ENCODE results near the gene ZNF423. TPM values are rescaled to one million over a fixed set of nuclear protein-coding genes. Genes with fewer than 3 reads are reported as not detected.
A peak's percentile ranks its signal among the peaks of the same experiment; 100 is the strongest.

ZNF423 gene
- total RNA-seq, 4 donors from 2014 or later, result 0.72 to 5.9 (median 1.1) TPM

DNA sequence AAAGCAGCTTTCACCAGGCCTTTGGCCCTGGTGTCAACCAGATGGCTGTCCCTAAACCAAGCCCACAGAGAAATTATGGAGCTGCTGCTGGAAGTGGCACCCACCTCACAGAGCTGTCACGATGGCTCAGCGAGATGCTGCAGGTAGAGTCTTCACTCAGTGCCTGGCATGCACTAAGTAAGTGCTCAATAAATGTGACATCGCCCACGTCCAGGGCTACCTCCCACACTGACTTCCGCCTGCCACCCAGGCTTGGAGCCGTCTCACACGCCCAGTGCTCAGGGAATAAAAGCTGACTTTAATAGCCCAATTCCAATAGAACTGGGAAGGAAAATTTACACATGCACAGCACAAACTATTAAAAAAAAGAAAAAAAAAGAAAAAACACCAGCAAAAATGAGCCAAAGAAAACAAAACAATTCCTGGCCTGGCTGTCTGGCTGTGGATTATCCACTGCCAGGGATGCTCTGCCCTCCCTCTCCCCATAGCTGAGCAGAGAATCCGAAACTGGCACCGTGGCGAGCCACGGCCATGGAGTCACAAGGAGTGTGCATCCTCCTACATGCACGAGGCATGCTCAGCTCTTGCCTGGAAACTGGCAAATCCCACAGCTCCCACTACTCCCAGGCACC lies 68.9 kb downstream of the ZNF423 start:
- Histone ChIP-seq H3K27me3 (no peaks in the 10 kb centered on the region), H3K27ac (peak overlapping the region in 1 of 4 donors; percentile 63), H3K9me3 (no peaks in the 10 kb centered on the region), H3K4me1 (peaks cover 0 to 19% (median 0%) of the 10 kb centered on the region in 3 donors), H3K36me3 (no peaks in the 10 kb centered on the region), H3K4me3 (no peak overlapping the region)
- 70 to 84% methylated on average over 10 to 12 of the region's 12 CpGs for WGBS, 2 donors
- no peak for TF ChIP-seq POLR2A (IDR thresholded peaks at IDR 0.05)
- TF ChIP-seq, protein P1, sequence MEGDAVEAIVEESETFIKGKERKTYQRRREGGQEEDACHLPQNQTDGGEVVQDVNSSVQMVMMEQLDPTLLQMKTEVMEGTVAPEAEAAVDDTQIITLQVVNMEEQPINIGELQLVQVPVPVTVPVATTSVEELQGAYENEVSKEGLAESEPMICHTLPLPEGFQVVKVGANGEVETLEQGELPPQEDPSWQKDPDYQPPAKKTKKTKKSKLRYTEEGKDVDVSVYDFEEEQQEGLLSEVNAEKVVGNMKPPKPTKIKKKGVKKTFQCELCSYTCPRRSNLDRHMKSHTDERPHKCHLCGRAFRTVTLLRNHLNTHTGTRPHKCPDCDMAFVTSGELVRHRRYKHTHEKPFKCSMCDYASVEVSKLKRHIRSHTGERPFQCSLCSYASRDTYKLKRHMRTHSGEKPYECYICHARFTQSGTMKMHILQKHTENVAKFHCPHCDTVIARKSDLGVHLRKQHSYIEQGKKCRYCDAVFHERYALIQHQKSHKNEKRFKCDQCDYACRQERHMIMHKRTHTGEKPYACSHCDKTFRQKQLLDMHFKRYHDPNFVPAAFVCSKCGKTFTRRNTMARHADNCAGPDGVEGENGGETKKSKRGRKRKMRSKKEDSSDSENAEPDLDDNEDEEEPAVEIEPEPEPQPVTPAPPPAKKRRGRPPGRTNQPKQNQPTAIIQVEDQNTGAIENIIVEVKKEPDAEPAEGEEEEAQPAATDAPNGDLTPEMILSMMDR (IDR thresholded peaks at IDR 0.05), result no peak
- intact Hi-C loops (cut with DNase I), result no loop called here
- no peak for DNase-seq

GRCh38 chr16:49785970-49786369 lies 69.9 kb downstream of the ZNF423 start:
- TF ChIP-seq POLR2A (IDR thresholded peaks at IDR 0.05), result no peak
- TF ChIP-seq, protein P1 (IDR thresholded peaks at IDR 0.05), result no peak
- H3K36me3 ChIP-seq, result no peaks in the 10 kb centered on the region
- H3K4me1 ChIP-seq, result peaks cover 0 to 19% (median 0%) of the 10 kb centered on the region in 3 donors
- 91% methylated on average over 6 of the region's 11 CpGs; no CpG with 5 or more reads in 1 of the 2 donors for WGBS, 2 donors
- H3K9me3 ChIP-seq, result no peaks in the 10 kb centered on the region
- H3K27me3 ChIP-seq, result no peaks in the 10 kb centered on the region
- DNase-seq, result no peak
- intact Hi-C loops (cut with DNase I), result loop anchor here (2.0 kb wide), 1 partner anchor 25 kb away; no protein-coding TSS in a partner anchor
- H3K4me3 ChIP-seq, result no peak overlapping the region
- peak overlapping the region in 1 of 4 donors; percentile 22 for H3K27ac ChIP-seq

- Histone ChIP-seq H3K27me3 (no peaks in the 10 kb centered on the region), H3K36me3 (no peaks in the 10 kb centered on the region), H3K9me3 (no peaks in the 10 kb centered on the region), H3K27ac (no peak overlapping the region), H3K4me1 (peaks cover 0 to 2% (median 0%) of the 10 kb centered on the region in 3 donors), H3K4me3 (no peak overlapping the region)
- no peak for DNase-seq
- TF ChIP-seq, protein P1 (IDR thresholded peaks at IDR 0.05), result no peak
- TF ChIP-seq POLR2A (IDR thresholded peaks at IDR 0.05), result no peak
- 57 to 97% methylated on average over 4 to 5 of the region's 5 CpGs for WGBS, 2 donors
- intact Hi-C loops (cut with DNase I), result no loop called here
These were observed 73.5 kb downstream of the ZNF423 start for GRCh38 chr16:49782405-49782804.

GRCh38 chr16:49781401-49781800 lies 74.5 kb downstream of the ZNF423 start:
- H3K4me1 ChIP-seq, result peaks cover 0 to 5% (median 0%) of the 10 kb centered on the region in 3 donors
- H3K9me3 ChIP-seq, result no peaks in the 10 kb centered on the region
- no peak overlapping the region for H3K27ac ChIP-seq
- WGBS, 2 donors, result 69 to 77% methylated on average over 11 to 14 of the region's 14 CpGs
- no peaks in the 10 kb centered on the region for H3K27me3 ChIP-seq
- H3K36me3 ChIP-seq, result no peaks in the 10 kb centered on the region
- H3K4me3 ChIP-seq, result no peak overlapping the region
- DNase-seq, result no peak
- TF ChIP-seq, protein P1 (IDR thresholded peaks at IDR 0.05), result no peak
- TF ChIP-seq POLR2A (IDR thresholded peaks at IDR 0.05), result no peak
- intact Hi-C loops (cut with DNase I), result no loop called here

- H3K27me3 ChIP-seq, result no peaks in the 10 kb centered on the region
- 81 to 89% methylated on average over 9 to 11 of the region's 12 CpGs for WGBS, 2 donors
- intact Hi-C loops (cut with DNase I), result no loop called here
- no peak for DNase-seq
- H3K9me3 ChIP-seq, result no peaks in the 10 kb centered on the region
- H3K36me3 ChIP-seq, result no peaks in the 10 kb centered on the region
- H3K27ac ChIP-seq, result no peak overlapping the region
- H3K4me3 ChIP-seq, result no peak overlapping the region
- TF ChIP-seq POLR2A (IDR thresholded peaks at IDR 0.05), result no peak
- peaks cover 0 to 14% (median 0%) of the 10 kb centered on the region in 3 donors for H3K4me1 ChIP-seq
These were observed 75.5 kb downstream of the ZNF423 start for GRCh38 chr16:49780433-49780832.
